AG09319 (cell line): Measurements from ENCODE around the gene SH2B3.
A peak's percentile ranks its signal among the peaks of the same experiment; 100 is the strongest.
"Not testable (repeated sequence)": the region's sequence is repeated elsewhere in the genome, so short reads cannot be mapped to it uniquely, and the experiment has no call there.

Experiments used
- DNase-seq: peaks from one replicate; pipeline ENCODE4 v3.0.0-alpha.2; 2010; ENCODE audit warnings: low read depth; ENCODE audit errors: extremely low read depth
- TF ChIP-seq, protein P1 (sequence below): IDR thresholded peaks from 2 replicates; pipeline ENCODE4 v1.5.1; 2011; ENCODE audit warnings: low read depth, mild to moderate bottlenecking, inconsistent platforms, low read length, moderate library complexity

SH2B3 gene

DNA sequence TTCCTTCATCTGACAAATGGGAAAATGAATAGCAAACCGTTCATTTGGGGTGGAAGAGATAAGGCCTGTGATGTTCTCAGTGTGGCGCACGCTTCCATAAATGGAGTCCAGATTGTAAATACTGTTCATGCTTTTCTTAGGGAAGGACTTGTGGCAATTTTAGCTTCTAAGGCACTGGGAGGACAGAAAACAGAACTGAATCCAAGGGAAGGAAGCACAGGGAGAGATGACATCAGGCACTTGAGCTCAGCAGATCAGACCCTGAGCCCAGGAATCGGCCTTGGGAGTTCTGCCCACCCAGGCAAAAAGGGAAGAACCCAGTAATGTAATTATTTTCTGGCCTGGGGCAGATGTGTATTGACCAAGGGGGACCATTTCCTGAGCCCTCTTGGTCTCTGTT is 7.2 kb upstream of the SH2B3 start:
- TF ChIP-seq, protein P1, sequence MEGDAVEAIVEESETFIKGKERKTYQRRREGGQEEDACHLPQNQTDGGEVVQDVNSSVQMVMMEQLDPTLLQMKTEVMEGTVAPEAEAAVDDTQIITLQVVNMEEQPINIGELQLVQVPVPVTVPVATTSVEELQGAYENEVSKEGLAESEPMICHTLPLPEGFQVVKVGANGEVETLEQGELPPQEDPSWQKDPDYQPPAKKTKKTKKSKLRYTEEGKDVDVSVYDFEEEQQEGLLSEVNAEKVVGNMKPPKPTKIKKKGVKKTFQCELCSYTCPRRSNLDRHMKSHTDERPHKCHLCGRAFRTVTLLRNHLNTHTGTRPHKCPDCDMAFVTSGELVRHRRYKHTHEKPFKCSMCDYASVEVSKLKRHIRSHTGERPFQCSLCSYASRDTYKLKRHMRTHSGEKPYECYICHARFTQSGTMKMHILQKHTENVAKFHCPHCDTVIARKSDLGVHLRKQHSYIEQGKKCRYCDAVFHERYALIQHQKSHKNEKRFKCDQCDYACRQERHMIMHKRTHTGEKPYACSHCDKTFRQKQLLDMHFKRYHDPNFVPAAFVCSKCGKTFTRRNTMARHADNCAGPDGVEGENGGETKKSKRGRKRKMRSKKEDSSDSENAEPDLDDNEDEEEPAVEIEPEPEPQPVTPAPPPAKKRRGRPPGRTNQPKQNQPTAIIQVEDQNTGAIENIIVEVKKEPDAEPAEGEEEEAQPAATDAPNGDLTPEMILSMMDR = no peak
- no peak for DNase-seq

DNA sequence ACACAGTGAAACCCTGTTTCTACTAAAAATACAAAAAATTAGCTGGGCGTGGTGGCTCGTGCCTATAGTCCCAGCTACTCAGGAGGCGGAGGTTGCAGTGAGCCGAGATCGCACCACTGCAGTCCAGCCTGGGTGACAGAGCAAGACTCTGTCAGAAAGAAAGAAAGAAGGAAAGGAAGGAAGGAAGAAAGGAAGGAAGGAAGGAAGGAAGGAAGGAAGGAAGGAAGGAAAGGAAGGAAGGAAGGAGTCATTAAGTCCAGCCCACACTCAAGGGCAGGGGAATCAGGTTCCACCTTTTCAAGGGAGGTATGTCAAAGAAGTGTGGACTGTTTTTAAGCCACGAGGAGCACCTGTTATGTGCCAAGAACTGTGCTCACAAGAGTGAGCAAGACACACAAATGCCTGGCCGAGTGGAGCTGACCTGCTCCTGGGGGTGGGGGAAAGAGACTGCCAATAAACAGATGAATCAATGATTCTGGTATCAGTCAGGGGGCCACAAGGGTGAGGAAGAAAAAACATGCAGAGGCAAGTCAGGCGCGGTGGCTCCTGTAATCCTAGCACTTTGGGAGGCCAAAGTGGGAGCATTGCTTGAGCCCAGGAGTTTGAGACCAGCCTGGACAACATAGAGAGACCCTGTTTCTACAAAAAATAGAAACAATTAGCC is 5.8 kb upstream of the SH2B3 start:
- not testable (repeated sequence) for DNase-seq

DNA sequence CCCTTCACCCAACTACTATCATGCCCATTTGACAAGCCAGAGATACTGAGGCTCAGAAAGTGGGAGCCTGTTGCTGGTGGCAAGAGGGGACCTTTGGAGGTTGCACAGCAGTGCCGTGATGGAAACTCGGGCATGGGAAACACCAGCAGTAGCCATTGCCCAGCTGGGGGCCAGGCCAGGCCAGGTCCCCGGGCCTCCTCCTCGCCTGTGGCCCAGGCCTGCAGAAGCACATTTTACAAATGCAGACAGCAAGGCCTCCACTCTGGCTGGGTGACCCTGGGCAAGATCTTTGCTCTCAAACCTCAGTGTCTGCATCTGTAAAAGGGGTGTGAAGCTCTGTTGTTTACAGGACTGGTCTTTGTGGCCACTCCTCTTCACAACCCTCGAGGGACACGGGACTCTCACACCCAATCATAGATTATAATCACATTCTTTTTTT is 4.5 kb upstream of the SH2B3 start:
- no peak for DNase-seq

DNA sequence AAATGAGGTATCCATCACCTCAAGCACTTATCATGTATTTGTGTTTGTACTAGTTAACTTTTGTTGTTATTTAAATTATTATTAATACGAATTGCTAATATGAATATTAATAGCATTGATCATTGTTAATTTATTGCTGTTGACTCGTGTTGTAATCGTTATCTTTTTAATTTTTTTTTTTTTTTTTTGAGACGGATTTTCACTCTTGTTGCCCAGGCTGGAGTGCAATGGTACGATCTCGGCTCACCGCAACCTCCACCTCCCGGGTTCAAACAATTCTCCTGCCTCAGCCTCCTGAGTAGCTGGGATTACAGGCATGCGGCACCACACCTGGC is 3.3 kb upstream of the SH2B3 start:
- DNase-seq = not testable (repeated sequence)

More for the DNA sequence above, 4.5 kb upstream of the SH2B3 start:
- TF ChIP-seq, protein P1 = no peak

DNA sequence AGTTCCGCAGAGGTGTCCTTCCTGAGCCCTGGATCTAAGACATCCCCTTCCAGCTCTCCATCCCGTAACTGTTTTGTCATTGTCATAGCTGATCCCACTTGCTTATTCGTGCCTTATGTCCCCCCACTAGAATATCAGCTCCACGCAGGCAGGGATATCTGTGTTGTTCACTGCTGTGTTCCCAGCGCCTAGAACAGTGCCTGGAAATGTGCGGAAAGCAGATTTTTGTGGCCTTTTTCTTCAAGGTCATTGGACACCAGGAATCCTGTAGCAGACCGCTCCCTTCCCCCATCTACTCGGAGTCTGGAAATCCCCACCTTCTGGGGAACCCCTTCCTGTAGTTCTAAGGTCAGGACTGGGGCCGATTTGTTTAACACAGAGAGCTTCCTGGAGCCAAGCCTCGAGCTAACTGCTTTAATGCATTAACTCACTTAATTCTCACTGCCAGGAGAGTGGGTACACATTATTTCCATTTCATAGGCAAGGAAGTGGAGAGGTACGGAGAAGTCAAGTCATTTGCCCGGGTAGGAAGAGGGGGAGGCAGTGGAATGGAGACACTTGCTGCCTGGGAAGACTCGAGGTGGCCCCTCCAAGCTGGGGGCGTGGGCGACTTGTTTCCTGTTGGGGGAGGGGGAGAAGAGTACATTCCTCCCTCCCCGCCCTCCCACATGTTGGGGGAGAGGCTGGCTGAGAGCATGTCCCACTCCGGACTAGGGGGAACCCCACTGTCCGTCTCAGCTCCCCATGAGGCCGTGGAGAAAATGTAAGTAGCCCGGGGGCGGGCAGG is 1.2 kb upstream of the SH2B3 start:
- TF ChIP-seq, protein P1 = no peak
- no peak for DNase-seq

DNA sequence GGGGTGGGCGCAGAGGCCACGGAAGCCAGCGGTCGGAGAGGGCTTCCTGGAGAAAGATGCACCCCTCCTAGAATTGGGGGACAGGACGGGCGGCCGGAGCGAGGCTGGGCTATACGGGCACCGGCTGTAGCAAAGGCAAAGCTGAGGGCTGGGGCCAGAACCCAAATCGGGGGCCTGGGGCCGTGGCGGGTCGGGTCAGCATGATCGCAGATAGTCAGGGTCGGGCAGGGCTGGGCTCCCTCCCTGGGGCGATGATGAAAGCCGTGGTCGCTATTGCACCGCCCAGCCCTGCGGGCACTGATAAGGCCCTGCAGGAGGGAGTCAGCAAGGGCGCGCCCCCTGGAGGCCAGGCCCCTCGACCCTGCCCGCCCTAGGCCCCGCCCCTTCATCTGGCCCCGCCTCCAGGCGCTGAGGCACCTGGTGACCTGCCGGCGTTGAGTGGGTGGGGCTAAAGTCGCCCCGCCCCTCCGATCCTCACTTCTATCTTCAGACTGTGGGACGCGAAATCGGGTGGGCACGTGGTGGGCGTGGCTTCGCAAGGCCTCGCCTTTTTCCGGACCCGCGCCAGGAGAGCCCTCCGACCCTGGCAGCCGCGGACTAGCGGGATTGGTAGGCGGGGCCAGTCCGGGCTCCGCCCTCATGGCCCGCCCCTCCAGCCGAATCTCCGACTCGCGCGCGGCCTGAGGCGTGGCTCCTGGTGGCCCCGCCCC is 419 bp upstream of the SH2B3 start:
- TF ChIP-seq, protein P1 = peak; percentile 40
- peak; percentile 65 for DNase-seq

DNA sequence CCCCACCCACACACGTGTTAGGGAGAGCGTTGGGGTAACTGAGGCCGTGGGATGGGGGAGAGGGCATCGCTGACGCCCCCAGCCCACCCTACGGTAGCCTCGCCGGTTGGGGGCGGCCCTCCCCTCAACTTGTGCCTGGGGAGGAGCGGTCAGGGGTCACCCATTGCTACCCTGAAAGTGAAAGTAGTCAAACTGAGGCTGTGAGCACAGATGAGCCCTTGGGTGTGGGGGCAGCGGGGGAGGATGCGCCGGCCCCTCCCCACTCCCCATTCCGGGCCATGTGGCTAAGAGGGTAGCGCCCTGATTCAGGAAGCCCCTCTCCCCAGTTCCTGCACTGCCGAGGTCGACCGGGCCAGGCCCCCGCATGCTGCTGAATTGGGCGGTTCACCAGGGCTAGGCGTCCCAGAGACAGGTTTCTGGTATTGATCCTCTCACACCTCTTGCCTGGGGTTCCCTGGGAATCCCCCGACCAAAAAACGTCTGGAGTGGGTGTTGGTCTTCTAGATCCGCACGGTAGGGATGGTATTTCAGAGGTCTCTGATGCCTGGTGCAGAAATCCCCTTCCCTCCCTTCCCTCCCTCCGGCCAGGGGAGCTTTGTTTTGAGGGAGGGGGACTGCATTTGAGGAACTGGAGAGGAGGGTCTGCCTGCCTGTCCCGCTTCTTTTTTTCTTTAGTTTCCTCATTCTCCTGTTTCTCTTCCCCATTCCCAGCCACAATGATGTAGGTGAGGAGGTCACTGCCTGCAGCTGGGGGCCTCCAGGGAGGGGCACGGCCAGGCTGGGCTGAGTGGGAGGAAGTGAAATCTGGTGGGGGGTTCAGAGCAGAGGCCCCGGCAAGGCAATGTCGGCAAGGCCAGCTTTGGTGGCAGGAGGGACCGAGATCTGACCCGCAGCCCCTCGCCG is 1.0 kb downstream of the SH2B3 start:
- DNase-seq = no peak
- TF ChIP-seq, protein P1 = no peak
